Measurements from ENCODE around the gene COL26A1.
"Not testable (repeated sequence)": the region's sequence is repeated elsewhere in the genome, so short reads cannot be mapped to it uniquely, and the experiment has no call there.

COL26A1 gene

GRCh38 chr7:101453617-101454016 is 90.9 kb downstream of the COL26A1 start:
- no peak for DNase-seq

DNA sequence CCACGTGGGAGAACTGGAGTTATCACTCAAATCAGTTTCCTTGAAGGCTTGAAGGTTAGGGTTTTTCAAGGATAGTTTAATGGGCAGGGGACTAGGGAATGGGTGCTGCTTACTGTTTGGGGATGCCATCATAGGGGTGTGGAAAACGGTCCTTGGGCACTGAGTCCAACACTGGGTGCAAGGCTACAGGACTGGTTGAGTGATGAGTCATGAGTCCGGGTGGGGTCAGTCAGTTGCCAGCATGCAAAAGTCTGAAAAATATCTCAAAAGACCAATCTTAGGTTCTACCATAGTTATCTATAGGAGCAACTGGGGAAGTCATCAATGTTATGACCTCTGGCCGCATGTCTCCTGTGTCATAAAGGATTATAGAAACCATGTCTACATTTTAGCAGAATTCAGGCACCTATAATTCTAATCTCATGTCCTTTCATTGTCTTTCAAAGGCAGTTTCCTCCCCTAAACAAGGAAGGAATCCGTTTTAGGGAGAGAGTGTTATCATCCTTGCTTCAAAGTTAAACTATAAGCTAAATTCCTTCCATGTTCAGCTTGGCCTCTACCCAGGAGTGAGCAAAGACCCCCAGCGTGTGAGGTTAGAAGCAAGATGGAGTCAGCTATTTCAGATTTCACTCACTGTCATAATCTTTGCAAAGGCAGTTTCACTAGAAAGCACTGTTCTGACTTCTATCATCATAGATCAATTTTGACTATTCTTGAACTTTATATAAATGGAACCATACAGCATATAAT is 94.5 kb downstream of the COL26A1 start:
- no peak for DNase-seq

DNA sequence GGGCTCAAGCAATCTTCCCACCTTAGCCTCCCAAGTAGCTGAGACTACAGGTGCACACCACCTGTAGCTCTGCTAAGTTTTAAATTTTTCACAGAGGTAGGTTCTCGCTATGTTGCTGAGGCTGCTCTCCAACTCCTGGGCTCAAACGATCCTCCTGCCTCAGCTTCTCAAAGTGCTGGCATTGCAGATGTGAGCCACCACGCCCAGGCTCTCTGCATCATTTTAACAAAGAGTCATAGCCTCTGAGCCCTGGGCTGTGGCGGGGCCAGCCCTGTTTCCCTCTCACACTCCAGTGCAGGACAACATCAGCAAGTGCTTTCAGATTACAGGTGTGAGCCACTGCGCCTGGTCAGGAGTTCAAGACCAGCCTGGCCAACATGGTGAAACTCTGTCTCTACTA is 102.5 kb downstream of the COL26A1 start:
- no peak for DNase-seq

DNA sequence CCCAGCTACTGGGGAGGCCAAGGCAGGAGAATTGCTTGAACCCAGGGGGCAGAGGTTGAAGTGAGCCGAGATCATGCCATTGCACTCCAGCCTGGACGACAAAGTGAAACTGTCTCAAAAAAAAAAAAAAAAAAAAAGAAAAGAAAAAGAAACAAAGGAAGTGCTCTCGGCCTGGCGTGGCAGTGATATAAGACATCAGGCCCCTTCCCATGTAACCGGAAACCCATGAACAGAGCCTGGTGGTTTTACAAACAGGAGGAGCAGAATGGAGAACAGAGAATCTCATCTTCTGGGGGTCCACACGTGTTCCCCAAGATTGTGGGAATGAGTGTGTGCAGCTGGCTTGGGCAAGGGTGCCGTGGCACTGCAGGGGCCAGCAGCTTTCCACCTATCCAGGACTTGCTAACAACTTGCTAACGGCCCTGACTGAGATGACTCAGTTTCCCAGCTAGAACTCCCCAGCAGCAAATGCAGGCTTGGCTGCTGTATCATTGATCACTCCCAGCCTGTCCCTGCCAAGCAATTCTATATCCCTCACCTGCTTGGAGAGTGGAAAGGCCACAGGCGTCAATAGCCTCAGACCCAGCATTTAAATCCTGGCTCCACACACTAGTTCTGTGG is 103.0 kb downstream of the COL26A1 start:
- DNase-seq: no peak

DNA sequence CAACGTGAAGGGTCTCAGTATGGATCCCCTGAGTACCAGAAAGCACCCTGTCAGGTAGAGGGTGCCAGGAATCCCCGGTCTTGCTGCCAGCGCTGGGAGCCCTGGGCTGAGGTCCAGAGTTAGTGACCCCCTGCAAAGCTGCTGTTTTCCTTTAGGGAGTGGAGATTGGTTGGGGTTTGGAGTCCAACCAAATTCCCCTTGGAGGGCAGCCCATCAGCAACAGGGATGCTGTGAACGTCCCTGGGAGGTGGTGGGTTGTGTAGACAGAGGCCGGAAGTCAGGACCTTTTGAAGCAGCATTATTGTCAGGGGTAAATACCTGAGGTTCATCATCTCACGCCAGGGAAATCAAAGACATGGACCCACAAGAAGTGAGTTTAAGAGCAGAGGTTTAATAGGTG is 104.2 kb downstream of the COL26A1 start:
- DNase-seq: no peak

DNA sequence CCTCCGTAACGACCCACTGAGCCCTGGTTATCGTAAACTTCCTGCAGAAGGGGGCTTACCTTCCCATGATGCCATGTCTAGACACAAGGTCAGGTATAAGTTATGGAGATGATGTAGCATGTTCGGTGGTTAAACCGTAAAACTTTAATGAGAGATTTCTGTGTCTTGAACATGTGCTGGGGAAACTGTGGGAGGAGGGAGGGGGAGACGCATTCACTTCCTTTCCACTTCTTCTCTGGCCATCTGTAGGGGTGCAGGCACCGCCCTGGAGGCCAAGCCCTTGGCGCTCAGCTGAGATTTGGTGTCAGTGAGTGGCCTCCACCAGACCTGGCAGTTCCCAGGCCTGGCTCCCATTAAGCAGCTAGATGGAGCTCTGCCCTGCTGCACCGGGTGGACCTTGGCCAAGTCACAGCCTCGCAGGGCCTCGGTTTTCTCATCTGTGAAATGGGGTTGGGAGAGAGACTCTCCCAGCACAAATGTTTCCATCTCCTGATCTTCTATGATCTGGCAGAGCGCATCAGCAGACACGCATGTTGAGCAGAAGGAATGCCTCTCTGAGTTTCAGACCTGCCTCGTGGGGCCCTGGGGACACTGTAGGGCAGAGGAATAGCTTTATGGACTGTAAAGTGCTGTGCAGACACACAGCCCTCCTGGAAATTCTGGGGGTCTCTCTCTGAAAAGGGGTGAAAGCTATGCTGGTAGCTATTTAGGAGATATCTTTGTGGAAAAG is 106.0 kb downstream of the COL26A1 start:
- no peak for DNase-seq

- DNase-seq: no peak
Measured at GRCh38 chr7:101470668-101471487, 108.2 kb downstream of the COL26A1 start.

- DNase-seq: no peak
Measured at GRCh38 chr7:101474178-101474577, 111.5 kb downstream of the COL26A1 start.

GRCh38 chr7:101475691-101476090 is 113.0 kb downstream of the COL26A1 start:
- not testable (repeated sequence) for DNase-seq

- no peak for DNase-seq
Measured at GRCh38 chr7:101479217-101479616, 116.5 kb downstream of the COL26A1 start.

DNA sequence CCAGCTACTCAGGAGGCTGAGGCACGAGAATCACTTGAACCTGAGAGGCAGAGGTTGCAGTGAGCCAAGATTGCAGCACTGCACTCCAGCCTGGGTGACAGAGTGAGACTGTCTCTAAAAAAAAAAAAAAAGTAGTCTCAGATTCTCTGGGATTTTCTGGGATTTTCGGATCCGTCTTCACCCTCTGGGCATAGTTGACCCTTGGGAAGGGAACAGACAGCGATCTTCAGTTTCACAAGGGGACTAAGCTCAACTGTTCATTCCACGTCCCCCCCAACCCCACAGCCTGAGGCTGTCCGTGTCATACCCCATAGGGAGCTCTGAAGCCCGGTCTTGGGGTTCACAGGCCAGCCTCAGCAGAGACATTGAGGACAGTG is 123.4 kb downstream of the COL26A1 start:
- not testable (repeated sequence) for DNase-seq

- no peak for DNase-seq
Measured at GRCh38 chr7:101486433-101487104, 123.9 kb downstream of the COL26A1 start.

DNA sequence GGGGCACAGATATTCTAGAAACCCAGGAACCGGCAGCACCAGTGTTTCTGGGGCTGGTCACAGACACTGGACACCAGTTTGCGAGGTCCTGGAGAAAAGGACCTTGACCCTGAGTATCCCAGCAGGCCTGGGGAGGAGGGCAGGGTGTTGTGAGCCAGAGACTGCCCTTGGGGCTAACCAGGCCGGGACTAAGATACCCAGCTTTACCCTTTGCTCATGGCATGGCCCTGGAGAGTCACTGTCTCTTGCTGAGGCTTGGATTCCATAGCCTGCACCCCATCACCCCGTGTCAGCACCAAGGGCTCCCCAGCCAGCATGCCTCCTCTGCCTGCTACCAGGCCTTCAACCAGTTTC is 124.4 kb downstream of the COL26A1 start:
- DNase-seq: no peak

DNA sequence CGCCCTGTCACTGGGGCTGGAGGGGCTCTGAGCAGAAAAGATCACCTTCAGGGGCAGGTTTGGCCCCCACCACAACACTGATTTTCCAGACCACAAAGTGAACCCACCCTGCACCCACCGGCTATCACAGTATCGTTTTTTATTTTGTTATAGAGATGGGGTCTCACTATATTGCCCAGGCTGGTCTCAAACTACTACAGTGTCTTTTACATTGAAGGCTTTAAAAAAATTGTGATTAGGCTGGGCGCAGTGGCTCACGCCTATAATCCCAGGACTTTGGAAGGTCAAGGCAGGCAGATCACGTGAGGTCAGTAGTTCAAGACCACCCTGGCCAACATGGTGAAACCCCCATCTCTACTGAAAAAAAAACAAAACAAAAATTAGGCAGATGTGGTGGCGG is 125.1 kb downstream of the COL26A1 start:
- no peak for DNase-seq

GRCh38 chr7:101488826-101489572 is 126.3 kb downstream of the COL26A1 start:
- no peak for DNase-seq

GRCh38 chr7:101490439-101490838 is 127.8 kb downstream of the COL26A1 start:
- DNase-seq: not testable (repeated sequence)

DNA sequence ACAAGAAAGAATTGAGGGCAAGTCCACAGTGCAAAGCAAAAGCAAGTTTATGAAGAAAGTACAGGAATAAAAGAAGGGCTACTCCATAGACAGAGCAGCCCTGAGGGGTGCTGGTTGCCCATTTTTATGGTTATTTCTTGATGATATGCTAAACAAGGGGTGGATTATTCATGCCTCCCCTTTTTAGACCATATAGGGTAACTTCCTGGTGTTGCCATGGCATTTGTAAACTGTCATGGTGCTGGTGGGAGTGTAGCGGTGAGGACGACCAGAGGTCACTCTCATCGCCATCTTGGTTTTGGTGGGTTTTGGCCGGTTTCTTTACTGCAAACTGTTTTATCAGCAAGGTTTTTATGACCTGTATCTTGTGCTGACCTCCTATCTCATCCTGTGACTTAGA is 128.8 kb downstream of the COL26A1 start:
- not testable (repeated sequence) for DNase-seq

- no peak for DNase-seq
Measured at GRCh38 chr7:101494602-101495329, 132.1 kb downstream of the COL26A1 start.

- no peak for DNase-seq
Measured at GRCh38 chr7:101496017-101496416, 133.3 kb downstream of the COL26A1 start.

DNA sequence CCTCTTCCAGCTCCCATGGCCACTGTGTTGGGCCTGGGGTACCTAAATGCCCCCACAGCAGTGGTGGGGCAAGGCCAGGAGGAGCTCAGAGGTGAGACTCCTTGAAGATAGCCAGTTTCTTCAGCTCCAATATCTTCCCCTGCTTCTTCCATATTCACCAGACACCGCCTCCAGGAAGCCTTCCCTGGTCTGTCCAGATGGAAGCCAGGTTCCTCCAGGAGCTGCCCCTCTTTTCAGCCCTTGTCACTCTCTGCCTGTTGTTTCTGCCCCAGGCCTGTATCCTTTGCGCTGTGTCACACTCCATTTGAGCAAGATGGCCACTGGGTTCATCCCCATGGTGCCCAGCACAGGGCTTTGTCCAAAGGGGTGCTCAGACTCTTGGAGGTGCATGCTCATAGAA is 138.7 kb downstream of the COL26A1 start:
- no peak for DNase-seq

GRCh38 chr7:101502466-101503098 is 139.9 kb downstream of the COL26A1 start:
- DNase-seq: no peak

All from inflammatory macrophage treated with lipopolysaccharide for 1 hour (primary cell).